Measurements from ENCODE around the gene BORCS6.
"Not testable (repeated sequence)": the region's sequence is repeated elsewhere in the genome, so short reads cannot be mapped to it uniquely, and the experiment has no call there.

The BORCS6 gene

GRCh38 chr17:8189711-8190477 is at the start of gene BORCS6:
Gene BORCS6 (minus strand): TSS chr17:8190180. CDS start chr17:8190140, 40 bp downstream.
- DNase-seq (ENCODE audit: low read depth) = peak; percentile 96

- DNase-seq (ENCODE audit: low read depth) = no peak
These were observed 47.9 kb upstream of the BORCS6 start for GRCh38 chr17:8237886-8238285.

- no peak for DNase-seq (ENCODE audit: low read depth)
These were observed 47.2 kb upstream of the BORCS6 start for GRCh38 chr17:8237175-8237574.

GRCh38 chr17:8235676-8236075 is 45.7 kb upstream of the BORCS6 start:
- DNase-seq (ENCODE audit: low read depth) = no peak

GRCh38 chr17:8234361-8235270 is 44.6 kb upstream of the BORCS6 start:
- DNase-seq (ENCODE audit: low read depth) = no peak

- DNase-seq (ENCODE audit: low read depth) = no peak
These were observed 41.7 kb upstream of the BORCS6 start for GRCh38 chr17:8231701-8232100.

- no peak for DNase-seq (ENCODE audit: low read depth)
These were observed 37.2 kb upstream of the BORCS6 start for GRCh38 chr17:8227238-8227581.

- peak; percentile 87 for DNase-seq (ENCODE audit: low read depth)
These were observed 36.7 kb upstream of the BORCS6 start for GRCh38 chr17:8226536-8227237.

- no peak for DNase-seq (ENCODE audit: low read depth)
These were observed 36.0 kb upstream of the BORCS6 start for GRCh38 chr17:8225813-8226535.

GRCh38 chr17:8224891-8225812 is 35.2 kb upstream of the BORCS6 start:
- DNase-seq (ENCODE audit: low read depth) = no peak

GRCh38 chr17:8223356-8224126 is 33.6 kb upstream of the BORCS6 start:
- DNase-seq (ENCODE audit: low read depth) = no peak

- DNase-seq (ENCODE audit: low read depth) = peak; percentile 89
These were observed 32.8 kb upstream of the BORCS6 start for GRCh38 chr17:8222630-8223355.

GRCh38 chr17:8222380-8222629 is 32.3 kb upstream of the BORCS6 start:
- DNase-seq (ENCODE audit: low read depth) = no peak

GRCh38 chr17:8221663-8222379 is 31.8 kb upstream of the BORCS6 start:
- DNase-seq (ENCODE audit: low read depth) = peak; percentile 80

GRCh38 chr17:8220783-8221662 is 31.0 kb upstream of the BORCS6 start:
- peak; percentile 78 for DNase-seq (ENCODE audit: low read depth)

- DNase-seq (ENCODE audit: low read depth) = not testable (repeated sequence)
These were observed 24.0 kb upstream of the BORCS6 start for GRCh38 chr17:8214000-8214399.

GRCh38 chr17:8212312-8213180 is 22.6 kb upstream of the BORCS6 start:
- no peak for DNase-seq (ENCODE audit: low read depth)

All from GM04504 (cell line).